HEK293 (cell line): ENCODE results near the gene DNAJB5.

Source experiments
- CTCF ChIP-seq: fragments of 450-650 bp; formaldehyde crosslinking; IDR thresholded peaks from 2 replicates; pipeline ENCODE4 v1.5.1; 2016; ENCODE audit warnings: missing biosample characterization, missing genetic modification characterization
- GLIS2 ChIP-seq: fragments of 450-650 bp; formaldehyde crosslinking; IDR thresholded peaks from 2 replicates; pipeline ENCODE4 v1.5.1; 2016; ENCODE audit warnings: missing biosample characterization, missing genetic modification characterization
- HOXA7 ChIP-seq: sonication (generic); formaldehyde crosslinking; IDR thresholded peaks from 2 replicates; pipeline ENCODE4 v1.8.1; 2022; ENCODE audit warnings: missing genetic modification reagents, borderline replicate concordance
- OSR2 ChIP-seq: fragments of 450-650 bp; formaldehyde crosslinking; IDR thresholded peaks from 2 replicates; pipeline ENCODE4 v1.5.1; 2016; ENCODE audit warnings: missing biosample characterization, missing genetic modification characterization
- PRDM4 ChIP-seq: fragments of 450-650 bp; formaldehyde crosslinking; IDR thresholded peaks from 2 replicates; pipeline ENCODE4 v1.5.1; 2017; ENCODE audit warnings: missing biosample characterization, missing genetic modification characterization
- SALL2 ChIP-seq: fragments of 450-650 bp; formaldehyde crosslinking; IDR thresholded peaks from 2 replicates; pipeline ENCODE4 v1.5.0; 2017; ENCODE audit warnings: missing biosample characterization, mild to moderate bottlenecking, missing genetic modification characterization, borderline replicate concordance
- SP7 ChIP-seq: fragments of 450-650 bp; formaldehyde crosslinking; IDR thresholded peaks from 2 replicates; pipeline ENCODE4 v1.5.1; 2016; ENCODE audit warnings: missing biosample characterization, missing genetic modification characterization
- WT1 ChIP-seq: fragments of 450-650 bp; formaldehyde crosslinking; IDR thresholded peaks from 2 replicates; pipeline ENCODE4 v1.5.1; 2016; ENCODE audit warnings: missing biosample characterization, missing genetic modification characterization
- ZBTB20 ChIP-seq: fragments of 450-650 bp; formaldehyde crosslinking; IDR thresholded peaks from 2 replicates; pipeline ENCODE4 v1.5.1; 2016; ENCODE audit warnings: missing biosample characterization, missing genetic modification characterization
- ZFP3 ChIP-seq: fragments of 450-650 bp; formaldehyde crosslinking; IDR thresholded peaks from 2 replicates; pipeline ENCODE4 v1.5.1; 2016; ENCODE audit warnings: low read depth, missing biosample characterization, missing genetic modification characterization
- ZNF169 ChIP-seq: fragments of 450-650 bp; formaldehyde crosslinking; IDR thresholded peaks from 2 replicates; pipeline ENCODE4 v1.5.1; 2016; ENCODE audit warnings: missing biosample characterization, missing genetic modification characterization
- ZNF223 ChIP-seq: fragments of 450-650 bp; formaldehyde crosslinking; IDR thresholded peaks from 2 replicates; pipeline ENCODE4 v1.5.1; 2016; ENCODE audit warnings: missing biosample characterization, missing genetic modification characterization
- ZNF274 ChIP-seq, 2 experiments: fragments of 200-500 bp in 1 of 2; fragments of 450-650 bp in 1 of 2; sonication (Bioruptor generic) in 1 of 2; formaldehyde crosslinking in 1 of 2; IDR thresholded peaks; 2 replicates each; pipeline versions ENCODE4 v1.5.1 to v1.6.1; 2014 to 2016; ENCODE audit warnings: borderline replicate concordance in 1 of 2, inconsistent platforms in 1 of 2, low read length in 1 of 2, missing biosample characterization in 1 of 2, missing genetic modification characterization in 1 of 2
- ZNF341 ChIP-seq: fragments of 450-650 bp; formaldehyde crosslinking; IDR thresholded peaks from 2 replicates; pipeline ENCODE4; 2016; ENCODE audit warnings: low read depth, missing biosample characterization, missing genetic modification characterization
- ZNF404 ChIP-seq: fragments of 450-650 bp; formaldehyde crosslinking; IDR thresholded peaks from 2 replicates; pipeline ENCODE4 v1.5.1; 2017; ENCODE audit warnings: missing biosample characterization, missing genetic modification characterization
- ZNF426 ChIP-seq: fragments of 450-650 bp; formaldehyde crosslinking; IDR thresholded peaks from 2 replicates; pipeline ENCODE4 v1.5.1; 2017; ENCODE audit warnings: missing biosample characterization, missing genetic modification characterization, mild to moderate bottlenecking, inconsistent platforms, moderate library complexity
- ZNF48 ChIP-seq: fragments of 450-650 bp; formaldehyde crosslinking; IDR thresholded peaks from 2 replicates; pipeline ENCODE4 v1.5.1; 2016; ENCODE audit warnings: missing biosample characterization, missing genetic modification characterization
- ZNF530 ChIP-seq: fragments of 450-650 bp; formaldehyde crosslinking; IDR thresholded peaks from 2 replicates; pipeline ENCODE4 v1.5.1; 2016; ENCODE audit warnings: low read depth, missing biosample characterization, missing genetic modification characterization
- ZNF555 ChIP-seq: fragments of 450-650 bp; formaldehyde crosslinking; conservative IDR thresholded peaks from 2 replicates; pipeline ENCODE4 v1.5.1; 2017; ENCODE audit warnings: missing biosample characterization, mild to moderate bottlenecking, missing genetic modification characterization, inconsistent platforms
- ZNF585B ChIP-seq: fragments of 450-650 bp; formaldehyde crosslinking; IDR thresholded peaks from 2 replicates; pipeline ENCODE4 v1.5.1; 2016; ENCODE audit warnings: missing biosample characterization, missing genetic modification characterization
- ZNF629 ChIP-seq: fragments of 450-650 bp; formaldehyde crosslinking; IDR thresholded peaks from 2 replicates; pipeline ENCODE4 v1.5.1; 2017; ENCODE audit warnings: missing biosample characterization, missing genetic modification characterization
- ZNF654 ChIP-seq: fragments of 450-650 bp; formaldehyde crosslinking; IDR thresholded peaks from 2 replicates; pipeline ENCODE4 v1.5.1; 2016; ENCODE audit warnings: low read depth, missing biosample characterization, missing genetic modification characterization
- ZNF664 ChIP-seq: fragments of 450-650 bp; formaldehyde crosslinking; IDR thresholded peaks from 2 replicates; pipeline ENCODE4 v1.5.1; 2016; ENCODE audit warnings: missing biosample characterization, missing genetic modification characterization
- ZNF791 ChIP-seq: fragments of 450-650 bp; formaldehyde crosslinking; IDR thresholded peaks from 2 replicates; pipeline ENCODE4 v1.5.1; 2016; ENCODE audit warnings: missing biosample characterization, missing genetic modification characterization
- ZNF843 ChIP-seq: fragments of 450-650 bp; formaldehyde crosslinking; IDR thresholded peaks from 2 replicates; pipeline ENCODE4 v1.5.1; 2016; ENCODE audit warnings: missing biosample characterization, missing genetic modification characterization
- ZSCAN18 ChIP-seq: fragments of 450-650 bp; formaldehyde crosslinking; IDR thresholded peaks from 2 replicates; pipeline ENCODE4 v1.5.1; 2016; ENCODE audit warnings: missing biosample characterization, missing genetic modification characterization
- ZSCAN23 ChIP-seq: fragments of 450-650 bp; formaldehyde crosslinking; IDR thresholded peaks from 2 replicates; pipeline ENCODE4 v1.5.1; 2016; ENCODE audit warnings: missing biosample characterization, missing genetic modification characterization
- ZXDB ChIP-seq: fragments of 450-650 bp; formaldehyde crosslinking; IDR thresholded peaks from 2 replicates; pipeline ENCODE4 v1.5.1; 2016; ENCODE audit warnings: missing biosample characterization, missing genetic modification characterization
- TF ChIP-seq, protein P1 (sequence below): fragments of 450-650 bp; formaldehyde crosslinking; IDR thresholded peaks from 2 replicates; pipeline ENCODE4 v1.5.1; 2016; ENCODE audit warnings: missing biosample characterization, missing genetic modification characterization, borderline replicate concordance
- TF ChIP-seq, protein P2 (sequence below): fragments of 450-650 bp; IDR thresholded peaks from 2 replicates; pipeline ENCODE4 v1.5.1; 2018; ENCODE audit warnings: missing biosample characterization, missing genetic modification characterization
- TF ChIP-seq, protein P3 (sequence below): fragments of 450-650 bp; formaldehyde crosslinking; IDR thresholded peaks from 2 replicates; pipeline ENCODE4 v1.5.1; 2016; ENCODE audit warnings: missing biosample characterization, missing genetic modification characterization

The DNAJB5 gene

GRCh38 chr9:34992376-34992951 is 2.9 kb downstream of the DNAJB5 start (continued):
- TF ChIP-seq, protein P1, sequence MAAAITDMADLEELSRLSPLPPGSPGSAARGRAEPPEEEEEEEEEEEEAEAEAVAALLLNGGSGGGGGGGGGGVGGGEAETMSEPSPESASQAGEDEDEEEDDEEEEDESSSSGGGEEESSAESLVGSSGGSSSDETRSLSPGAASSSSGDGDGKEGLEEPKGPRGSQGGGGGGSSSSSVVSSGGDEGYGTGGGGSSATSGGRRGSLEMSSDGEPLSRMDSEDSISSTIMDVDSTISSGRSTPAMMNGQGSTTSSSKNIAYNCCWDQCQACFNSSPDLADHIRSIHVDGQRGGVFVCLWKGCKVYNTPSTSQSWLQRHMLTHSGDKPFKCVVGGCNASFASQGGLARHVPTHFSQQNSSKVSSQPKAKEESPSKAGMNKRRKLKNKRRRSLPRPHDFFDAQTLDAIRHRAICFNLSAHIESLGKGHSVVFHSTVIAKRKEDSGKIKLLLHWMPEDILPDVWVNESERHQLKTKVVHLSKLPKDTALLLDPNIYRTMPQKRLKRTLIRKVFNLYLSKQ (tag by site-specific recombination) = no peak
- TF ChIP-seq ZNF426 (tag by site-specific recombination) (no peak), HOXA7 (CRISPR knock-in tag) (no peak), ZNF664 (tag by site-specific recombination) (no peak), ZNF555 (tag by site-specific recombination) (no peak), WT1 (no peak), GLIS2 (0 out of 2 replicates have a peak, but pooled peaks have one; percentile 20), PRDM4 (peak; percentile 44; the same call in 1 of the 2 replicates), ZXDB (tag by site-specific recombination) (no peak), OSR2 (tag by site-specific recombination) (no peak), CTCF (tag by site-specific recombination) (no peak), ZNF530 (tag by site-specific recombination) (no peak), ZNF791 (tag by site-specific recombination) (no peak), ZNF341 (tag by site-specific recombination) (no peak), ZSCAN23 (tag by site-specific recombination) (no peak), ZNF585B (tag by site-specific recombination) (no peak), ZNF654 (tag by site-specific recombination) (no peak), ZNF48 (tag by site-specific recombination) (no peak), ZNF629 (tag by site-specific recombination) (peak; percentile 79), ZSCAN18 (tag by site-specific recombination) (no peak), ZNF169 (tag by site-specific recombination) (no peak), SP7 (tag by site-specific recombination) (peak; percentile 50), SALL2 (tag by site-specific recombination) (no peak), ZNF274 (IDR thresholded peaks at IDR 0.05; ENCODE audit: low read length) (no peak), ZNF274 (tag by site-specific recombination; IDR thresholded peaks at IDR 0.05; ENCODE audit: borderline replicate concordance) (no peak), ZBTB20 (tag by site-specific recombination) (no peak), ZNF223 (tag by site-specific recombination) (no peak), ZFP3 (tag by site-specific recombination) (no peak), ZNF843 (tag by site-specific recombination) (no peak), ZNF404 (tag by site-specific recombination) (no peak)
- TF ChIP-seq, protein P2, sequence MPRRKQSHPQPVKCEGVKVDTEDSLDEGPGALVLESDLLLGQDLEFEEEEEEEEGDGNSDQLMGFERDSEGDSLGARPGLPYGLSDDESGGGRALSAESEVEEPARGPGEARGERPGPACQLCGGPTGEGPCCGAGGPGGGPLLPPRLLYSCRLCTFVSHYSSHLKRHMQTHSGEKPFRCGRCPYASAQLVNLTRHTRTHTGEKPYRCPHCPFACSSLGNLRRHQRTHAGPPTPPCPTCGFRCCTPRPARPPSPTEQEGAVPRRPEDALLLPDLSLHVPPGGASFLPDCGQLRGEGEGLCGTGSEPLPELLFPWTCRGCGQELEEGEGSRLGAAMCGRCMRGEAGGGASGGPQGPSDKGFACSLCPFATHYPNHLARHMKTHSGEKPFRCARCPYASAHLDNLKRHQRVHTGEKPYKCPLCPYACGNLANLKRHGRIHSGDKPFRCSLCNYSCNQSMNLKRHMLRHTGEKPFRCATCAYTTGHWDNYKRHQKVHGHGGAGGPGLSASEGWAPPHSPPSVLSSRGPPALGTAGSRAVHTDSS (tag by site-specific recombination) = no peak
- TF ChIP-seq, protein P3, sequence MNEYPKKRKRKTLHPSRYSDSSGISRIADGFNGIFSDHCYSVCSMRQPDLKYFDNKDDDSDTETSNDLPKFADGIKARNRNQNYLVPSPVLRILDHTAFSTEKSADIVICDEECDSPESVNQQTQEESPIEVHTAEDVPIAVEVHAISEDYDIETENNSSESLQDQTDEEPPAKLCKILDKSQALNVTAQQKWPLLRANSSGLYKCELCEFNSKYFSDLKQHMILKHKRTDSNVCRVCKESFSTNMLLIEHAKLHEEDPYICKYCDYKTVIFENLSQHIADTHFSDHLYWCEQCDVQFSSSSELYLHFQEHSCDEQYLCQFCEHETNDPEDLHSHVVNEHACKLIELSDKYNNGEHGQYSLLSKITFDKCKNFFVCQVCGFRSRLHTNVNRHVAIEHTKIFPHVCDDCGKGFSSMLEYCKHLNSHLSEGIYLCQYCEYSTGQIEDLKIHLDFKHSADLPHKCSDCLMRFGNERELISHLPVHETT (tag by site-specific recombination) = 0 out of 2 replicates have a peak, but pooled peaks have one; percentile 20
